ENCODE data around the gene ZFR2.

DNA sequence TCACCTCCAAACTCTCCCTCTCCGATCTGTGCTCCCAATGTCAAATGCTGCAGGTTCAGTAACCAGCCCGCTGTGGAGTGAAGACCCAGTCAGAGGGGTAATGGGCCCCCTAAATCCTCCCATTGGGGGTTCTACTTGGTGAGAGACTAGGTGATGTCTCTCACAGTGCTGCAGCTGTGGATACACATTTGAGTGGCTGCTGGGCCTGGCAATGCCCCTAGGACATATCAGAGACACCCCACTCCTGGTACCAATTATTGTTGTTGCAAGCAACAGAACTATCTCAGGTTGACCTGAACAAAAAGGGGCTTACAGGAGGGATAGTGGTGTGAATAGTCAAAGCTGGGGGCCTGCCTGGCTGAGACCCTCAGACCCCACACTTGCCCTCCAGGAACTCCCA lies 87.2 kb downstream of the ZFR2 start:
- TF ChIP-seq, protein P1, sequence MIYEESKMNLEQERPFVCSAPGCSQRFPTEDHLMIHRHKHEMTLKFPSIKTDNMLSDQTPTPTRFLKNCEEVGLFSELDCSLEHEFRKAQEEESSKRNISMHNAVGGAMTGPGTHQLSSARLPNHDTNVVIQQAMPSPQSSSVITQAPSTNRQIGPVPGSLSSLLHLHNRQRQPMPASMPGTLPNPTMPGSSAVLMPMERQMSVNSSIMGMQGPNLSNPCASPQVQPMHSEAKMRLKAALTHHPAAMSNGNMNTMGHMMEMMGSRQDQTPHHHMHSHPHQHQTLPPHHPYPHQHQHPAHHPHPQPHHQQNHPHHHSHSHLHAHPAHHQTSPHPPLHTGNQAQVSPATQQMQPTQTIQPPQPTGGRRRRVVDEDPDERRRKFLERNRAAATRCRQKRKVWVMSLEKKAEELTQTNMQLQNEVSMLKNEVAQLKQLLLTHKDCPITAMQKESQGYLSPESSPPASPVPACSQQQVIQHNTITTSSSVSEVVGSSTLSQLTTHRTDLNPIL (CRISPR knock-in tag; IDR thresholded peaks at IDR 0.05; ENCODE audit: low read depth), result no peak
- TF ChIP-seq, protein P2, sequence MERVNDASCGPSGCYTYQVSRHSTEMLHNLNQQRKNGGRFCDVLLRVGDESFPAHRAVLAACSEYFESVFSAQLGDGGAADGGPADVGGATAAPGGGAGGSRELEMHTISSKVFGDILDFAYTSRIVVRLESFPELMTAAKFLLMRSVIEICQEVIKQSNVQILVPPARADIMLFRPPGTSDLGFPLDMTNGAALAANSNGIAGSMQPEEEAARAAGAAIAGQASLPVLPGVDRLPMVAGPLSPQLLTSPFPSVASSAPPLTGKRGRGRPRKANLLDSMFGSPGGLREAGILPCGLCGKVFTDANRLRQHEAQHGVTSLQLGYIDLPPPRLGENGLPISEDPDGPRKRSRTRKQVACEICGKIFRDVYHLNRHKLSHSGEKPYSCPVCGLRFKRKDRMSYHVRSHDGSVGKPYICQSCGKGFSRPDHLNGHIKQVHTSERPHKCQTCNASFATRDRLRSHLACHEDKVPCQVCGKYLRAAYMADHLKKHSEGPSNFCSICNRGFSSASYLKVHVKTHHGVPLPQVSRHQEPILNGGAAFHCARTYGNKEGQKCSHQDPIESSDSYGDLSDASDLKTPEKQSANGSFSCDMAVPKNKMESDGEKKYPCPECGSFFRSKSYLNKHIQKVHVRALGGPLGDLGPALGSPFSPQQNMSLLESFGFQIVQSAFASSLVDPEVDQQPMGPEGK (CRISPR knock-in tag; IDR thresholded peaks at IDR 0.05; ENCODE audit: borderline replicate concordance), result no peak
- no peak for TF ChIP-seq ZNF565 (CRISPR knock-in tag; conservative IDR thresholded peaks at IDR 0.05; ENCODE audit: low read depth)

Data from SK-N-SH treated with all-trans-retinoic acid at 6 μM for 48 hours (cell line).